ENCODE measurements around the gene SP110.
"Not testable (repeated sequence)": the region's sequence is repeated elsewhere in the genome, so short reads cannot be mapped to it uniquely, and the experiment has no call there.

GRCh38 chr2:230119827-230120226 lies 100.0 kb downstream of the SP110 start:
- not testable (repeated sequence) for TF ChIP-seq POLR2A (IDR thresholded peaks at IDR 0.05; ENCODE audit: low read length); GATA1 (IDR thresholded peaks at IDR 0.05; ENCODE audit: low read depth, low read length)

Data from erythroblast (primary cell).